Keratinocyte (primary cell): ENCODE measurements around the gene SEC61B.

Source experiments
- EZH2 ChIP-seq: IDR thresholded peaks from one replicate; pipeline ENCODE4 v1.6.1; 2012; ENCODE audit warnings: inconsistent platforms, mild to moderate bottlenecking, low read length, moderate library complexity
- TF ChIP-seq, protein P1 (sequence below), 3 experiments: IDR thresholded peaks in 1 of 3; conservative IDR thresholded peaks in 1 of 3; optimal IDR thresholded peaks in 1 of 3; 2 replicates in 2 of 3; 3 replicates in 1 of 3; pipeline versions ENCODE3 to v1.5.1; 2011; ENCODE audit warnings: low read length in 3 of 3, mild to moderate bottlenecking in 3 of 3, moderate library complexity in 2 of 3, control low read depth in 1 of 3, inconsistent platforms in 1 of 3; ENCODE audit not compliant: insufficient read depth in 2 of 3; ENCODE audit errors: extremely low read depth in 1 of 3

DNA sequence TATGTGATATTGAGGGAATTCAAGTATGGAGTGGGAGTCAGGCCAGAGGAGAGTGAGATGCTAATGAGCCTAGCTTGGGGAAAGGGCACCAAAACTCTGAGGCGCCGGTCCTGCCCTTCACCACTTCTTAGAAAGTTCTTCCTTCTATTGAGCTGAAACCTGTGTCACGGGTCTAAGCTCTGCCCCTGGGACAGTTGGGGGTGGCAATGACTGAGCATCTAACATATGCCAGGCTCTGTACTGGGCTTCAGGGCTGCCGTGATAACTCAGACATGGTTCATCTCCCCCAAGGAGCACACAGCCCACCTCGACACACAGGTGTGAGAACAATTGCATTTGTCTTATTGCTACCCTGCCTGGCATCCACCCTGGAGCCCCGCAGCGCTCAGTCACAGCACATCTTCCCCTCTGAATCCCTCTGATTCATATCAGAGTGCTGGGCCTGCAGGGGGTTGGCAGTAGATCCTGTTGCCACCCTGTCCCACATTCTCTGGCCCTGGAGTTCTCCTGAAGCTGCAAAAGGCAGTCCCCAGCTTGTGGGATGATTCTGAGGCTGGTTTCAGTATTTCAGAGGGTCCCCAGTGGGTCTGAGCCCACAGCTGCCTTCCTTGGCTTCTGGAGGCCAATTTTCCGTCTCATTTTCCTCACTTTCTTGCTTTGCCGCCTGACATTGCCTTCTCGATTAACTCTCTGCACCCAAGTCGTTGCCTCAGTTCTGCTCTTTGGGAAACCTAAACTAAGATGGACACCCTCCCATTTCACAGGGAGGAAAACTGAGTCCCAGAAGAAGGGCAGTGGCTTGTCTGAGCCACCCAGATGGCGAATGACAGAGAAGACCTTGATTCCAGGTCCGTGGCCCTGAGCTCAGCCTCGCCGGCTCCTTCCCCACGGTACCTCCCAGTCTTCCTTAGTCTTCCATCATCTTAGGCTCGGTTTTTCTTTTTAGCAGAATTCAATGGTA is 42.9 kb upstream of the SEC61B start:
- TF ChIP-seq, protein P1, sequence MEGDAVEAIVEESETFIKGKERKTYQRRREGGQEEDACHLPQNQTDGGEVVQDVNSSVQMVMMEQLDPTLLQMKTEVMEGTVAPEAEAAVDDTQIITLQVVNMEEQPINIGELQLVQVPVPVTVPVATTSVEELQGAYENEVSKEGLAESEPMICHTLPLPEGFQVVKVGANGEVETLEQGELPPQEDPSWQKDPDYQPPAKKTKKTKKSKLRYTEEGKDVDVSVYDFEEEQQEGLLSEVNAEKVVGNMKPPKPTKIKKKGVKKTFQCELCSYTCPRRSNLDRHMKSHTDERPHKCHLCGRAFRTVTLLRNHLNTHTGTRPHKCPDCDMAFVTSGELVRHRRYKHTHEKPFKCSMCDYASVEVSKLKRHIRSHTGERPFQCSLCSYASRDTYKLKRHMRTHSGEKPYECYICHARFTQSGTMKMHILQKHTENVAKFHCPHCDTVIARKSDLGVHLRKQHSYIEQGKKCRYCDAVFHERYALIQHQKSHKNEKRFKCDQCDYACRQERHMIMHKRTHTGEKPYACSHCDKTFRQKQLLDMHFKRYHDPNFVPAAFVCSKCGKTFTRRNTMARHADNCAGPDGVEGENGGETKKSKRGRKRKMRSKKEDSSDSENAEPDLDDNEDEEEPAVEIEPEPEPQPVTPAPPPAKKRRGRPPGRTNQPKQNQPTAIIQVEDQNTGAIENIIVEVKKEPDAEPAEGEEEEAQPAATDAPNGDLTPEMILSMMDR (optimal IDR thresholded peaks at IDR 0.05 in 1 of 3, IDR thresholded peaks at IDR 0.05 in 1 of 3, conservative IDR thresholded peaks at IDR 0.05 in 1 of 3; ENCODE audit: extremely low read depth in 1 of 3, insufficient read depth in 2 of 3, low read length in 3 of 3): no peak
- TF ChIP-seq EZH2: no peak
